Measurements from ENCODE around the gene TTI1.
"Not testable (repeated sequence)": the region's sequence is repeated elsewhere in the genome, so short reads cannot be mapped to it uniquely, and the experiment has no call there.

The TTI1 gene

GRCh38 chr20:37986873-37987601 is 46.2 kb downstream of the TTI1 start:
- no peak for DNase-seq

- no peak for DNase-seq
These were observed 47.0 kb downstream of the TTI1 start for GRCh38 chr20:37986044-37986858.

- no peak for DNase-seq
These were observed 49.1 kb downstream of the TTI1 start for GRCh38 chr20:37984018-37984785.

- no peak for DNase-seq
These were observed 50.0 kb downstream of the TTI1 start for GRCh38 chr20:37983286-37983685.

GRCh38 chr20:37981568-37981967 is 51.7 kb downstream of the TTI1 start:
- DNase-seq = no peak

GRCh38 chr20:37980876-37981275 is 52.4 kb downstream of the TTI1 start:
- DNase-seq = no peak

GRCh38 chr20:37980383-37980782 is 52.9 kb downstream of the TTI1 start:
- DNase-seq = no peak

GRCh38 chr20:37979021-37979985 is 54.0 kb downstream of the TTI1 start:
- no peak for DNase-seq

GRCh38 chr20:37977786-37978185 is 55.5 kb downstream of the TTI1 start:
- DNase-seq = no peak

GRCh38 chr20:37977338-37977737 is 55.9 kb downstream of the TTI1 start:
- DNase-seq = no peak

GRCh38 chr20:37976887-37977286 is 56.4 kb downstream of the TTI1 start:
- no peak for DNase-seq

GRCh38 chr20:37973059-37973910 is 60.0 kb downstream of the TTI1 start:
- no peak for DNase-seq

- no peak for DNase-seq
These were observed 60.8 kb downstream of the TTI1 start for GRCh38 chr20:37972256-37973058.

- no peak for DNase-seq
These were observed 61.6 kb downstream of the TTI1 start for GRCh38 chr20:37971561-37972127.

GRCh38 chr20:37970856-37971245 is 62.4 kb downstream of the TTI1 start:
- DNase-seq = no peak

- DNase-seq = no peak
These were observed 63.1 kb downstream of the TTI1 start for GRCh38 chr20:37969949-37970855.

GRCh38 chr20:37968841-37969401 is 64.3 kb downstream of the TTI1 start:
- DNase-seq = no peak

- DNase-seq = not testable (repeated sequence)
These were observed 69.8 kb downstream of the TTI1 start for GRCh38 chr20:37963483-37963882.

- DNase-seq = no peak
These were observed 72.2 kb downstream of the TTI1 start for GRCh38 chr20:37961066-37961465.
